Nephron progenitor cell (in vitro differentiated cells): ENCODE results near the gene EHF.

Source experiments
- DNase-seq: peaks from one replicate; pipeline ENCODE4 v3.0.0; 2021
- H3K27ac Mint-ChIP-seq: 2 replicates; pipeline ENCODE4 v1.8.0; 2021; ENCODE audit warnings: mild to moderate bottlenecking, moderate library complexity, mixed read lengths
- H3K27me3 Mint-ChIP-seq: 2 replicates; pipeline ENCODE4 v1.8.0; 2021; ENCODE audit warnings: mild to moderate bottlenecking, low read depth, mixed read lengths; ENCODE audit not compliant: poor library complexity
- H3K36me3 Mint-ChIP-seq: 2 replicates; pipeline ENCODE4 v1.8.0; 2021; ENCODE audit warnings: low read depth, mixed read lengths
- H3K4me1 Mint-ChIP-seq: 2 replicates; pipeline ENCODE4 v1.8.0; 2021; ENCODE audit warnings: mixed read lengths
- H3K4me3 Mint-ChIP-seq: 2 replicates; pipeline ENCODE4 v1.8.0; 2021; ENCODE audit warnings: mild to moderate bottlenecking, moderate library complexity, mixed read lengths
- H3K9me3 Mint-ChIP-seq: 2 replicates; pipeline ENCODE4 v1.8.0; 2021; ENCODE audit warnings: mild to moderate bottlenecking, moderate library complexity, mixed read lengths
- TF ChIP-seq, protein P1 (sequence below): fragments of 200-600 bp; sonication (generic); IDR thresholded peaks from 2 replicates; pipeline ENCODE4 v1.5.0; 2021; ENCODE audit warnings: antibody characterized with exemption

EHF gene

DNA sequence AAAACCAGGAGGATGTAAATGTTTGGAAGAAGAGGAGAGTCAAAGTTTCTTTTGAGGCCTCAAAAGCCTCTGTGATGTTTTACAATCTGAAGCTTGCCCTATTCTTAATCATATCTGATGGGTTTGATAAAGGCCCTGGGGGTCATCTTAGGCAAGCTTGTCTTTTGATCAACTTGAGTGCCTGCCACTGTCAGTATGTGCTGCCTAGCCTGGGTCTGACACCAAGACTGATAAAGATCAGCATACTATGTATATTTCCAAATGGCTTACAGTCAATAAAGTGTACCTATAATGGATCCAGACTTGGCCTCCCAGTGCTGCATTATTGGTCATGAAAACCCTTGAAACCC is 12.7 kb downstream of the EHF start:
- Mint-ChIP-seq H3K9me3 (no peaks in the 10 kb centered on the region), H3K4me3 (no peak overlapping the region), H3K27ac (no peak overlapping the region), H3K4me1 (peaks cover 41% of the 10 kb centered on the region), H3K27me3 (no peaks in the 10 kb centered on the region), H3K36me3 (no peaks in the 10 kb centered on the region)
- TF ChIP-seq, protein P1, sequence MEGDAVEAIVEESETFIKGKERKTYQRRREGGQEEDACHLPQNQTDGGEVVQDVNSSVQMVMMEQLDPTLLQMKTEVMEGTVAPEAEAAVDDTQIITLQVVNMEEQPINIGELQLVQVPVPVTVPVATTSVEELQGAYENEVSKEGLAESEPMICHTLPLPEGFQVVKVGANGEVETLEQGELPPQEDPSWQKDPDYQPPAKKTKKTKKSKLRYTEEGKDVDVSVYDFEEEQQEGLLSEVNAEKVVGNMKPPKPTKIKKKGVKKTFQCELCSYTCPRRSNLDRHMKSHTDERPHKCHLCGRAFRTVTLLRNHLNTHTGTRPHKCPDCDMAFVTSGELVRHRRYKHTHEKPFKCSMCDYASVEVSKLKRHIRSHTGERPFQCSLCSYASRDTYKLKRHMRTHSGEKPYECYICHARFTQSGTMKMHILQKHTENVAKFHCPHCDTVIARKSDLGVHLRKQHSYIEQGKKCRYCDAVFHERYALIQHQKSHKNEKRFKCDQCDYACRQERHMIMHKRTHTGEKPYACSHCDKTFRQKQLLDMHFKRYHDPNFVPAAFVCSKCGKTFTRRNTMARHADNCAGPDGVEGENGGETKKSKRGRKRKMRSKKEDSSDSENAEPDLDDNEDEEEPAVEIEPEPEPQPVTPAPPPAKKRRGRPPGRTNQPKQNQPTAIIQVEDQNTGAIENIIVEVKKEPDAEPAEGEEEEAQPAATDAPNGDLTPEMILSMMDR = no peak
- no peak for DNase-seq

DNA sequence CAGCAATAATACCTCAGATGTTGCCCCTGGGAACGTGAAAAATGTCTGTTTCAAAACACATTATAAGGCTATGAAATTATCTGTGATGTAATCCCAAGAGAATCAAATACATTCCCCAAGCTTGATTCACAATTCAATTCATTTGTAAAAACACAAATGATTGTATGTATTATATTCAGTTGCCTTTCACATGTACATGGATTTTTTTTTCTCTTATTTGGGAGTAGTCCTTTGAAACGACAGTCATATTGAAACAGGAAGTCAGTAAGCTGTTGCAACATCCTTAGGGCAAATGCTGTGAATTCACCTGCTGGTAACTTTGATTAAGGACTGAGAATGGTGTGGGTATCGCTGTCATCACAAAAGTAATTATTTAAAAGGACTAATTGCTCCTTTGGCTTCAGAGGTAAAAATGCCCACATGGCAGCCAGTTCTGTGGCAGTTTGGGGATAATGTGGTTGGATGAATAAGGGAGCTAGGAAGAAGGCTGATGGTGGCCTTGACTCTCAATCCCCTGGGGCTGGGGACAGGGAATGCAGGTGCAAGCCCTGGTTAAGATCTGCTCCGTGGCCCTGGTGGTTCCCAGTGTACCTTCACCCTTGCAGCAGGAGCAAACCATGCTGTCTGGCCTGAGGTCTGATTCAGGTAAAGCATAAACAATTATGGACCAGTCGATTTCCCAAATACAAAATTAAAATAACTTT is 13.2 kb downstream of the EHF start:
- peaks cover 41% of the 10 kb centered on the region for H3K4me1 Mint-ChIP-seq
- no peak overlapping the region for H3K27ac Mint-ChIP-seq
- DNase-seq = no peak

DNA sequence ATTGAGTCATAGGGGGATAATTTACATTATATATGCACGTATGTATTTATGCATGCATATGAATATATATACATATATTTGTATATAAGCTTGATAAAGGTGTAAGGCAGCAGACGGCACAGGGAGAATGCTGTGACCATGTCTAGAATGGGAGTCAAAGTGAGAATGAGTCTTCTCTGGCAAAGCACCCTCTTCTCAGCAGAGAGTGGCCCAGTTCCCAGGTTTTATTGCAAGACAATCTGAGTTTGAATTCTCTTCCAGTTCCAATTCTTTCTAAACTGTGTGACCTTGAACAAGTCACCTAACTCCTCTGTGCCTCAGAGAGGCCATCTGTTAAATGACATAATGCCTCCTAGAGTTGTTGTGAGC is 13.8 kb downstream of the EHF start:
- DNase-seq = no peak
- TF ChIP-seq, protein P1 = no peak
- H3K27me3 Mint-ChIP-seq = no peaks in the 10 kb centered on the region
- H3K4me1 Mint-ChIP-seq = peaks cover 41% of the 10 kb centered on the region
- H3K9me3 Mint-ChIP-seq = no peaks in the 10 kb centered on the region
- no peaks in the 10 kb centered on the region for H3K36me3 Mint-ChIP-seq
- H3K27ac Mint-ChIP-seq = no peak overlapping the region
- no peak overlapping the region for H3K4me3 Mint-ChIP-seq

More for the DNA sequence above, 13.2 kb downstream of the EHF start:
- Mint-ChIP-seq H3K27me3 (no peaks in the 10 kb centered on the region), H3K4me3 (no peak overlapping the region), H3K9me3 (no peaks in the 10 kb centered on the region), H3K36me3 (no peaks in the 10 kb centered on the region)
- TF ChIP-seq, protein P1 = no peak

DNA sequence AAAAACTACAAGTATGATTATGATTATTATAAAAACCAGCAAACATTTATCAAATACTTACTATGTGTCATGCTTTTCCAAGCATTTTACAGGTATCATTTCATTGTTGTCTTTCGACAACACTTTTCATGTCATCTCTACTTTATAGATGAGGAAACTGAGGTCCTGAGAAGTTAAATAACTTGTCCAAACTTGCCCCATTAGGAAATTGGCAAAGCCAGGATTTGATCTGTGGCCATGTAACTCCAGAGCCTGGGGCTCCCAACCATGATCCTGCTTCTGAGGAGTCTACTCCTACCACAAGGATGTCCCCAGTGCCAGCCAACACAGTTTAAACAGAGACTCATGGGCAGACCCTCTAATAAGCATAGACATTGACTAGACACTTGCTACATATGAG is 15.2 kb downstream of the EHF start:
- TF ChIP-seq, protein P1 = no peak
- H3K36me3 Mint-ChIP-seq = no peaks in the 10 kb centered on the region
- peaks cover 46% of the 10 kb centered on the region for H3K4me1 Mint-ChIP-seq
- DNase-seq = no peak
- H3K4me3 Mint-ChIP-seq = no peak overlapping the region
- H3K27me3 Mint-ChIP-seq = no peaks in the 10 kb centered on the region
- H3K9me3 Mint-ChIP-seq = no peaks in the 10 kb centered on the region
- H3K27ac Mint-ChIP-seq = no peak overlapping the region

DNA sequence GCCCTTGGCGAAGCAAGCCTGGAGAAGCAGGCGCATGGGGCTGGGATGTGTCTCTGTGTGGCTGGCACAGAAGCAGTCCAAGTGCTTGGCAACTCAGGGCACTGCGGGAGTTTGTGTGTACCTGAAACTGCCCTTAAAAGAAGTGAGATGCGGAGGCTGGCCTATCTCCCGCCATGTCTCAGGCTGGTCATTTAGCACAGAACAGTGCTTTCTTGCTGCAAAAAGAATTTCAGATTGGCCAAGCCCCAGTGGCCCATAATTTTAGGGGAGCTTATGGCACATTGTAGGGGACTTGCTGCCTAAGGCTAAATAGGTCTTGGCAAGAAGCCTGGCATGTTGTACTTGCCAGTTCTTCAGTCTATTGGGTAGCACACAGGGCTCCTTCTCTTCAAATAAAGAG is 16.4 kb downstream of the EHF start:
- Mint-ChIP-seq H3K4me1 (peaks cover 41% of the 10 kb centered on the region), H3K36me3 (no peaks in the 10 kb centered on the region)

DNA sequence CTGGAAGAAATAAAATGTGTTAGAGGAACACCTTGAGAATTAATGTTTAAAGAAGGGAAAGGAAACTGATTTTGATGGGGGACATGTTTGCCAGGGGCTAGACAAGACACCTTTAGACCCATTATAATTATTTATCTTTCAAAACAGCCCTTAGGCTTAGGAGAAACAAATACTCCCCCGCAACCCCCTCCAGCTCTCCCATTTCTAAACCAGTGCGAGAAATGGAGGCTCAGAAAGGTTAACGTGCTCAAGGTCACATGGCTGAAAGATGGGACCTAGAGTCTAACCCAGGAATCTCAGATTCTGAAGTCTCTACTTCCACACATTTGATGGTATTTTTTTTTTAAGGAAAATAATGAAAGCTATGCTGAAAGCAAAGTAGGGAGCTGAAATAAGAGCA is 18.0 kb downstream of the EHF start:
- Mint-ChIP-seq H3K9me3 (no peaks in the 10 kb centered on the region), H3K27ac (no peak overlapping the region), H3K4me3 (peak overlapping the region; percentile 51), H3K36me3 (no peaks in the 10 kb centered on the region), H3K27me3 (no peaks in the 10 kb centered on the region), H3K4me1 (peaks cover 44% of the 10 kb centered on the region)
- DNase-seq = no peak
- TF ChIP-seq, protein P1 = no peak

More for the DNA sequence above, 16.4 kb downstream of the EHF start:
- H3K9me3 Mint-ChIP-seq = no peaks in the 10 kb centered on the region
- TF ChIP-seq, protein P1 = no peak
- no peak overlapping the region for H3K27ac Mint-ChIP-seq
- H3K4me3 Mint-ChIP-seq = no peak overlapping the region
- H3K27me3 Mint-ChIP-seq = no peaks in the 10 kb centered on the region
- no peak for DNase-seq
